Ovary (tissue), 9 donors: ENCODE results near the gene SV2B. TPM values are rescaled to one million over a fixed set of nuclear protein-coding genes. Genes with fewer than 3 reads are reported as not detected.

Experiments used
- DNase-seq, 5 donors: peaks; one replicate each; pipeline ENCODE4 v3.0.0-alpha.2; 2019 to 2020
- H3K27ac ChIP-seq, 2 donors: fragments of 200-600 bp; one replicate each; pipeline versions ENCODE4 v1.5.1 to v1.8.0; 2019 to 2022
- H3K27me3 ChIP-seq: fragments of 200-600 bp; one replicate; pipeline ENCODE4 v1.8.0; 2022
- H3K36me3 ChIP-seq: fragments of 200-600 bp; sonication (generic); one replicate; pipeline ENCODE4 v1.5.1; 2019
- H3K4me1 ChIP-seq: one replicate; pipeline ENCODE4 v1.8.1; 2013; ENCODE audit warnings: mild to moderate bottlenecking, moderate library complexity; ENCODE audit not compliant: insufficient read depth
- H3K4me3 ChIP-seq: fragments of 200-600 bp; sonication (generic); one replicate; pipeline ENCODE4 v1.5.1; 2017
- H3K9me3 ChIP-seq, 2 donors: fragments of 200-600 bp in 1 of 2; sonication (generic) in 1 of 2; one replicate each; pipeline versions ENCODE4 v1.5.1 to v1.8.1; 2013 to 2019; ENCODE audit warnings: mild to moderate bottlenecking in 1 of 2, moderate library complexity in 1 of 2
- EP300 ChIP-seq: sonication (generic); formaldehyde crosslinking; IDR thresholded peaks from one replicate; pipeline ENCODE4 v1.6.1; 2017; ENCODE audit warnings: antibody characterized with exemption
- POLR2A ChIP-seq: fragments of 450-650 bp; IDR thresholded peaks from one replicate; pipeline ENCODE4 v1.6.1; 2017; ENCODE audit warnings: antibody characterized with exemption, mild to moderate bottlenecking, moderate library complexity
- WGBS, 3 donors: extraction: QIAGEN DNeasy Blood & Tissue Kit in 1 of 3; methylation state at CpG; one replicate each; pipeline versions ENCODE4 v1.1.5 to v1.1.7; 2013 to 2017; 5-methylcytosine and 5-hydroxymethylcytosine counted together
- intact Hi-C, 4 donors: fragments of 100-400 bp; cut with DNase I; formaldehyde crosslinking; loops; one replicate each; pipeline versions ENCODE4 v1.11.0 to v1.15.1; 2022 to 2023
- polyA plus RNA-seq, 2 donors: library from polyadenylated mRNA; stranded (reverse); fragments of 200-250 nt in 1 of 2; fragments of 350-450 nt in 1 of 2; fragmentation: Illumina TruSeq in 1 of 2; extraction: RNeasy Lipid Tissue Mini Kit (QIAGEN cat#74804) in 1 of 2; gene quantifications; one replicate each; pipeline ENCODE4 v1.2.3, GENCODE V29; 2013 to 2014
- total RNA-seq, 7 donors: library from RNA; depleted of rRNA in 2 of 7; stranded (reverse); fragments of >200 nt in 2 of 7; fragmentation: NEBNext Ultra II Directional in 3 of 7; extraction: Animal tissue kit (Norgen Biotek cat#: 25700) in 3 of 7; gene quantifications; one replicate each; pipeline versions ENCODE4 v1.1.0 to v1.2.4, GENCODE V29; 2016 to 2023
- TF ChIP-seq, protein P1 (sequence below), 3 donors: fragments of 450-650 bp in 2 of 3; fragments of 200-600 bp in 1 of 3; IDR thresholded peaks; one replicate each; pipeline versions ENCODE4 v1.5.1 to v1.8.0; 2016 to 2022; ENCODE audit warnings: antibody characterized with exemption in 3 of 3, mild to moderate bottlenecking in 1 of 3
- donor health status: DM: no; HTN: no; CAD: no; lungs with moderate emphysema.
- donor health status: DM: no; HTN: no; CAD: no.
- donor health status: Bipolar disorder and iron deficiency.
- donor health status: DM: yes; HTN: yes; CAD: no.
- donor health status: DM: no; HTN: no; CAD: no.
- donor health status: DM: yes; HTN: yes; CAD: no.

SV2B gene
- total and polyA plus RNA-seq, 9 donors: 0.10 to 1.3 (median 0.22) TPM; not detected in 1

DNA sequence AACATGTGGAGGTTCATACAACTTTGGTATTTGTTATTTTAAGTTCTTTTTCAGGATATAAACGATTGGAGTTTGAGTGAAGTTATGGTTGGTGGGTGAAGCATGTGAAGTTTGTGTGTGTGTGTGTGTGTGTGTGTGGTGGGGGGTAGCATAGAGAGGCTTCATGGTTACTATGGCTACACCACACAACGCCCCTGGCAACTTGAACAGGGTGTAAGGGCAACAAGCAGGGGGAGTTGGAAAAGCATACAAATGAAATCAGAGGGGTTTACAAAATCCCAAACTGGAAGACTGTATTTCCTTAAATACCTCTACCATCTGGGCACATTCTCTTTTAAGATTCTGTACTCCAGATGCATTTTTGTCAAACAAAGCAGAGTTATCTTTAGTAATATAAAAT is 207.5 kb downstream of the SV2B start:
- no peak for DNase-seq
- no peaks in the 10 kb centered on the region for H3K27me3 ChIP-seq
- intact Hi-C loops: loop anchor here in 2 of 4 donors (10.0 kb wide), 3 partner anchors 547 to 777 kb away; partner anchors contain the start of gene SLCO3A1 (in 1 of the 2)
- no peak overlapping the region for H3K4me3 ChIP-seq
- no peak overlapping the region for H3K27ac ChIP-seq
- TF ChIP-seq POLR2A: no peak
- WGBS, 3 donors: 43 to 50% (median 46%) methylated on average over 2 of the region's 2 CpGs
- no peaks in the 10 kb centered on the region for H3K9me3 ChIP-seq
- no peaks in the 10 kb centered on the region for H3K4me1 ChIP-seq
- H3K36me3 ChIP-seq: no peaks in the 10 kb centered on the region

DNA sequence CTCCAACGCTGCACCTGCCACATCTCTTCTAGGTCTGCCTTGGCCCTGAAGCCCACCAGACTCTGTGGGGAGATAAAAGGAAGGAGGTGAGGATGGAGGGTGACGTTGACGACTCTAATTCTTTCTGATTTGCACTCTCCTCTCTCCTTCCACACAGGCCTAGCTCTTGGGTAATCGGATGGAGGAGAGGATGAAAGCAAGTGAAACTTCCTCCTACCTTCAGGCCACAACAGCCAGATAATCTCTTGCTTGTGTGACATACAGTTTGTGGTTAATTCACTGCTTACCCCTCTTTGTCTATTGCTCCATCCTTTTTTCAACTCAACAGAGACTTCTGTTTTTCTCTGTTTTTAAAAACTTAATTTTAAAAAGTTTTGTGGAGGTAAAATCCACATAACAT is 208.1 kb downstream of the SV2B start:
- 41 to 58% (median 45%) methylated on average over 4 of the region's 4 CpGs for WGBS, 3 donors
- Histone ChIP-seq H3K4me1 (no peaks in the 10 kb centered on the region), H3K27ac (no peak overlapping the region), H3K36me3 (no peaks in the 10 kb centered on the region), H3K9me3 (no peaks in the 10 kb centered on the region), H3K4me3 (no peak overlapping the region), H3K27me3 (no peaks in the 10 kb centered on the region)
- DNase-seq: no peak
- TF ChIP-seq POLR2A: no peak
- no peak for TF ChIP-seq EP300
- TF ChIP-seq, protein P1, sequence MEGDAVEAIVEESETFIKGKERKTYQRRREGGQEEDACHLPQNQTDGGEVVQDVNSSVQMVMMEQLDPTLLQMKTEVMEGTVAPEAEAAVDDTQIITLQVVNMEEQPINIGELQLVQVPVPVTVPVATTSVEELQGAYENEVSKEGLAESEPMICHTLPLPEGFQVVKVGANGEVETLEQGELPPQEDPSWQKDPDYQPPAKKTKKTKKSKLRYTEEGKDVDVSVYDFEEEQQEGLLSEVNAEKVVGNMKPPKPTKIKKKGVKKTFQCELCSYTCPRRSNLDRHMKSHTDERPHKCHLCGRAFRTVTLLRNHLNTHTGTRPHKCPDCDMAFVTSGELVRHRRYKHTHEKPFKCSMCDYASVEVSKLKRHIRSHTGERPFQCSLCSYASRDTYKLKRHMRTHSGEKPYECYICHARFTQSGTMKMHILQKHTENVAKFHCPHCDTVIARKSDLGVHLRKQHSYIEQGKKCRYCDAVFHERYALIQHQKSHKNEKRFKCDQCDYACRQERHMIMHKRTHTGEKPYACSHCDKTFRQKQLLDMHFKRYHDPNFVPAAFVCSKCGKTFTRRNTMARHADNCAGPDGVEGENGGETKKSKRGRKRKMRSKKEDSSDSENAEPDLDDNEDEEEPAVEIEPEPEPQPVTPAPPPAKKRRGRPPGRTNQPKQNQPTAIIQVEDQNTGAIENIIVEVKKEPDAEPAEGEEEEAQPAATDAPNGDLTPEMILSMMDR (IDR thresholded peaks at IDR 0.05): no peak
- intact Hi-C loops: loop anchor here in 2 of 4 donors (10.0 kb wide), 3 partner anchors 547 to 777 kb away; partner anchors contain the start of gene SLCO3A1 (in 1 of the 2)

- H3K4me1 ChIP-seq: no peaks in the 10 kb centered on the region
- intact Hi-C loops: loop anchor here in 2 of 4 donors (10.0 kb wide), 3 partner anchors 546 to 776 kb away; partner anchors contain the start of gene SLCO3A1 (in 1 of the 2)
- 66 to 73% (median 66%) methylated on average over 4 of the region's 4 CpGs for WGBS, 3 donors
Measured at GRCh38 chr15:91308855-91309254, 208.8 kb downstream of the SV2B start.

DNA sequence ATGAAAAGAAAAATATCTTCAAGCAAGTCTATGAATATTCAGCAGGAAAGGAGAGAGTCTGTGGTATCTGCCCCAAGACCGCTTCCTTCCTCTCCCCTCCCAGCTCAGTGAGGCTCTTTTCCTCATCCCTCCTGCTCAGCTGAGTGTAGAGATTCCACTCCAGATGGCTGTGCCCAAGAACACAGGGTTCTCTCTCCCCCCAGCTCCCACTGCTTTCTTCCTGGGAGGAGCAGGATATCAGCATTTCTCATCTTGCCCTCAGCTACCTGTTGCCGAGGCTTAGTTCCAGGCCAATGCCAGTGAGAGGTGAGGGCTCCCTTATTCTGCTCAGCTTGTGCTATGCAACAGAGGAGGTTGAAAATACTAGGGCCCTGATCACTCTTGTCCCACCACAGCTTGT is 211.9 kb downstream of the SV2B start:
- TF ChIP-seq, protein P1 (IDR thresholded peaks at IDR 0.05): no peak
- no peak for TF ChIP-seq POLR2A
- no peak for TF ChIP-seq EP300
- no peak overlapping the region for H3K27ac ChIP-seq
- H3K4me3 ChIP-seq: no peak overlapping the region
- no peaks in the 10 kb centered on the region for H3K4me1 ChIP-seq
- 67 to 81% (median 75%) methylated on average over 2 of the region's 2 CpGs for WGBS, 3 donors
- no peaks in the 10 kb centered on the region for H3K9me3 ChIP-seq
- no peak for DNase-seq
- no peaks in the 10 kb centered on the region for H3K36me3 ChIP-seq
- intact Hi-C loops: no loop called here
- H3K27me3 ChIP-seq: no peaks in the 10 kb centered on the region

More at GRCh38 chr15:91308855-91309254, 208.8 kb downstream of the SV2B start:
- Histone ChIP-seq H3K27ac (no peak overlapping the region), H3K27me3 (no peaks in the 10 kb centered on the region), H3K4me3 (no peak overlapping the region), H3K36me3 (no peaks in the 10 kb centered on the region), H3K9me3 (no peaks in the 10 kb centered on the region)
- no peak for DNase-seq
- TF ChIP-seq POLR2A (no peak), EP300 (no peak)
- TF ChIP-seq, protein P1 (IDR thresholded peaks at IDR 0.05): no peak

DNA sequence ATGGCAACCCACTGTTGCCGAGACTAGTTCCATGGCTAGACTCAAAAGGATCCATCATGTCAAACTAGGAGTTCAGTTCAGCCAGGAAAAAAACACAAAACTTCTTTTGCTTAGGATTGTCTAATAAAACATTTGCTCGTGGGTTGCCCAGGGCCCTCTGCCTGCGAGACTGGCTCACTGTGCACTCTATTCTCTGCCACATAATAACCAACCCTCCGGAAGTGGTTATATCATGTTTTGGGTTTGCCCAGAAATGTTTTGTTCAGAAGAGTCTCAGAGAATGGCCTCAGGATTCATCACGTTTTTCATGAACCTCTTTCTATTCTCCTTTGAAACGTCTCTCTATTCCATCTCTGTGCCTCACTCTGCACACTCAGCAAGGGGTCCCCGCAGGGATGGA is 216.1 kb downstream of the SV2B start:
- Histone ChIP-seq H3K4me3 (no peak overlapping the region), H3K27me3 (no peaks in the 10 kb centered on the region), H3K4me1 (no peaks in the 10 kb centered on the region), H3K36me3 (no peaks in the 10 kb centered on the region), H3K27ac (no peak overlapping the region), H3K9me3 (no peaks in the 10 kb centered on the region)
- TF ChIP-seq POLR2A (no peak), EP300 (no peak)
- TF ChIP-seq, protein P1 (IDR thresholded peaks at IDR 0.05): no peak
- 77 to 80% (median 78%) methylated on average over 7 of the region's 7 CpGs for WGBS, 3 donors
- no peak for DNase-seq
- intact Hi-C loops: no loop called here
